Lower leg skin (tissue), 3 donors: ENCODE data around the gene LATS1.
"Not testable (repeated sequence)": the region's sequence is repeated elsewhere in the genome, so short reads cannot be mapped to it uniquely, and the experiment has no call there.

Source experiments
- CTCF ChIP-seq, 3 donors: fragments of 450-650 bp; IDR thresholded peaks; one replicate each; pipeline ENCODE4 v1.5.1; 2016; ENCODE audit warnings: antibody characterized with exemption in 3 of 3, mild to moderate bottlenecking in 3 of 3, moderate library complexity in 2 of 3
- POLR2A ChIP-seq, 2 donors: fragments of 450-650 bp; IDR thresholded peaks; one replicate each; pipeline ENCODE4 v1.6.1; 2016 to 2017; ENCODE audit warnings: antibody characterized with exemption in 2 of 2, mild to moderate bottlenecking in 1 of 2, moderate library complexity in 1 of 2

GRCh38 chr6:149672265-149672664 is 45.6 kb downstream of the LATS1 start:
- not testable (repeated sequence) for TF ChIP-seq POLR2A, CTCF (IDR thresholded peaks at IDR 0.05)
